Skeletal muscle tissue (tissue), 5 donors: ENCODE measurements around the gene WHRN. TPM values are rescaled to one million over a fixed set of nuclear protein-coding genes. Genes with fewer than 3 reads are reported as not detected.

Experiments used
- H3K27ac ChIP-seq: one replicate; pipeline ENCODE4 v1.7.0; 2013; ENCODE audit warnings: mild to moderate bottlenecking, low read depth, low read length, inconsistent platforms
- H3K27me3 ChIP-seq, 3 donors: one replicate each; pipeline ENCODE4 v1.7.0; 2013; ENCODE audit warnings: low read length in 3 of 3; ENCODE audit not compliant: control insufficient read depth in 3 of 3, insufficient read depth in 3 of 3
- H3K36me3 ChIP-seq, 3 donors: one replicate each; pipeline ENCODE4 v1.7.0; 2013; ENCODE audit warnings: low read length in 3 of 3; ENCODE audit not compliant: control insufficient read depth in 3 of 3, insufficient read depth in 3 of 3
- H3K4me1 ChIP-seq, 3 donors: one replicate each; pipeline ENCODE4 v1.7.0; 2013; ENCODE audit warnings: low read length in 3 of 3, mild to moderate bottlenecking in 3 of 3; ENCODE audit not compliant: control insufficient read depth in 3 of 3, insufficient read depth in 3 of 3
- H3K4me3 ChIP-seq, 3 donors: one replicate each; pipeline ENCODE4 v1.7.0; 2013; ENCODE audit warnings: low read length in 3 of 3
- H3K9ac ChIP-seq, 3 donors: one replicate each; pipeline ENCODE4 v1.7.0; 2013; ENCODE audit warnings: low read length in 3 of 3, mild to moderate bottlenecking in 3 of 3, moderate library complexity in 2 of 3, low read depth in 1 of 3
- H3K9me3 ChIP-seq, 3 donors: one replicate each; pipeline ENCODE4 v1.7.0; 2013; ENCODE audit warnings: low read length in 3 of 3; ENCODE audit not compliant: control insufficient read depth in 3 of 3
- small RNA-seq: library from RNA; depleted of rRNA; stranded (forward); fragments of <200 nt; gene quantifications from one replicate; pipeline ENCODE3, GENCODE V24; 2014
- total RNA-seq: library from RNA; depleted of rRNA; stranded (reverse); fragments of >200 nt; gene quantifications from one replicate; pipeline ENCODE4 v1.2.3, GENCODE V29; 2014
- donor health status: Osteomylitis.

WHRN gene
- total RNA-seq, 1 donor from 2014 or later: 0.52 TPM

GRCh38 chr9:114363424-114363823, 141.8 kb downstream of the WHRN start:
- peaks cover 0 to 16% (median 0%) of the 10 kb centered on the region in 3 donors for H3K4me1 ChIP-seq
- no peaks in the 10 kb centered on the region for H3K27me3 ChIP-seq
- no peak overlapping the region for H3K27ac ChIP-seq
- H3K36me3 ChIP-seq: peaks cover 22 to 44% (median 32%) of the 10 kb centered on the region in 3 donors
- H3K9me3 ChIP-seq: no peaks in the 10 kb centered on the region
- H3K9ac ChIP-seq: no peak overlapping the region
- H3K4me3 ChIP-seq: no peak overlapping the region

- no peak overlapping the region for H3K4me3 ChIP-seq
- H3K27me3 ChIP-seq: no peaks in the 10 kb centered on the region
- H3K27ac ChIP-seq: no peak overlapping the region
- H3K4me1 ChIP-seq: peaks cover 0 to 7% (median 0%) of the 10 kb centered on the region in 3 donors
- H3K9me3 ChIP-seq: no peaks in the 10 kb centered on the region
- peaks cover 25 to 49% (median 27%) of the 10 kb centered on the region in 3 donors for H3K36me3 ChIP-seq
- H3K9ac ChIP-seq: no peak overlapping the region
These were observed 142.9 kb downstream of the WHRN start for GRCh38 chr9:114362394-114362793.

DNA sequence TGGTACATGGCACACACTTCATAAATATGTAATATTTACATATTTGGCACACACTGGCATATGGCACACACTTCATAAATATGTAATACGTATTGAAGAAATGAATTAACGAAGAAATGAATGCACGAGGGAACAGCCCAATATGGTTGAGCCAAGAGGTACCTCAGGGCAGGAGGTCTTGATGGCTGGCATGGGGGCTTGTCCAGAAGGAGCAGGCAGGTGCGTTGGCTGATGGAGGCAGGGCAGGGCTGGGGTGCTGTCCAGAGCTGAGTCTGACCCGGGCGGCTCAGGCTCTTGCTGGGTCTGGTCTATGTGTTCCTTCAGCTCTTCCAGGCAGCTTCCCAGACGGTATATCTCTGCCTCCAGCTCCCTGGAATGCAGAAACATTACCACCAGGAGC, 143.7 kb downstream of the WHRN start:
- Histone ChIP-seq H3K9me3 (no peaks in the 10 kb centered on the region), H3K27me3 (no peaks in the 10 kb centered on the region), H3K27ac (no peak overlapping the region), H3K36me3 (peaks cover 25 to 55% (median 33%) of the 10 kb centered on the region in 3 donors), H3K4me1 (peaks cover 0 to 7% (median 0%) of the 10 kb centered on the region in 3 donors), H3K9ac (no peak overlapping the region), H3K4me3 (no peak overlapping the region)

DNA sequence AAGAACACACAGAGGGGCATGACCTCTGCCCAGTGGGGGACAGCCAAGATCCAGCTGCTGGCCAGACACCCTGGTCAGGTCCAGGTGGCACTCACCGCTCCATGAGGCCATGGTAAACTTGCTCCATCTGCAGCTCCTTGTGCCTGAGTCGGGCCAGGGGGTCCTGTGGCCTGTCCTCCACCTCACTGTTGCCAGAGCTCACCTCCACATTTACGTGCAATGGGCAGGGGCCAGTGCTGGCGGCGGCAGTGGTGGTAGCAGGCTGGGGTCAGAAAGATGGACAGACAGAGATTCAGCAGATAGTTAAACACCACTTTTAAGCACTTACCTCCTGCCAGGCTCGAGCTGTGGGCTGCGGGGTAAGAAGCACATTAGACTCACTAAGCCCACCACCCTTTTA, 145.5 kb downstream of the WHRN start:
- H3K4me1 ChIP-seq: peaks cover 0 to 5% (median 0%) of the 10 kb centered on the region in 3 donors
- H3K27ac ChIP-seq: no peak overlapping the region
- no peaks in the 10 kb centered on the region for H3K27me3 ChIP-seq
- H3K36me3 ChIP-seq: peaks cover 28 to 59% (median 32%) of the 10 kb centered on the region in 3 donors
- H3K9me3 ChIP-seq: no peaks in the 10 kb centered on the region
- H3K4me3 ChIP-seq: no peak overlapping the region
- H3K9ac ChIP-seq: no peak overlapping the region

DNA sequence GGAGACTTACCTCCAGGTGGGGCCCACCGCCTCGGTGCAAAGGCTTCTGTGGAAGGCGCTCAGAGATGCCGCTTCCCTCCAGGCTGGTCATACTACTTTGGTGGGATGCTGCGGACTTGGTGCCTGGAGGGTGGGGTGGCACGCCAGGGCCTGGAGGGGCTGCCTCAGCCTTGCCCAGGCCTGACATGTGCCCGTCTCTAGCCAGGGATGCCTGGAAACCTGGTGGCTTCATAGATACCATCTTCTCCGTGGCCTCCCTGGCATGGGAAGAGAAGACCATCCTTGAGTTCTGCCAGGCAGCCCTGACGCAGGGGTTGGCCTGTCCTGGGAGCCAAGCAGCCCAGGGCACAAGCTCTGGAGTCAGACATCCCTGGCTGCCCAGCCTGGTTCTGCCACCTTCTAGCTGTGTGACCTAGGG, 147.4 kb downstream of the WHRN start:
- H3K9ac ChIP-seq: no peak overlapping the region
- H3K4me1 ChIP-seq: no peaks in the 10 kb centered on the region
- H3K9me3 ChIP-seq: no peaks in the 10 kb centered on the region
- H3K4me3 ChIP-seq: no peak overlapping the region
- no peak overlapping the region for H3K27ac ChIP-seq
- H3K27me3 ChIP-seq: no peaks in the 10 kb centered on the region
- peaks cover 28 to 51% (median 28%) of the 10 kb centered on the region in 3 donors for H3K36me3 ChIP-seq

DNA sequence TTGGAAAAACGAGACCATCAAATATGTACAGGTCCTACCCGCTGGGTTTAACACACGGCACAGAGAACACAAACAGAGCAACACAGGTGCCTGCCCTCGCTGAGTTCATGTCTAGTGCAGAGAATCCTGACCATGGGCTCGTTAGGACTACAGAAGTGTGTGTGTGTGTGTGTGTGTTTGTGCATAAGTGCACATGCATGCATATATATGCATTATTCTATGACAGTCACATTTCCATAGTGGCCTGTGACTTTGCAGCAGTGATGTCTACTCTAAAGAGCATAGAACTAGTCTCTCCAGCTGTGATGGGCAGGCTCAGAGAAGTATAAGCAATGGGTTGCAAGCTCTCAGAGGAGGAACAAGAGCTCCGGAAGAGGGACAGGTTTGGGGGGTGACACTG, 147.9 kb downstream of the WHRN start:
- Histone ChIP-seq H3K9me3 (no peaks in the 10 kb centered on the region), H3K4me3 (no peak overlapping the region), H3K36me3 (peaks cover 25 to 49% (median 28%) of the 10 kb centered on the region in 3 donors), H3K27me3 (no peaks in the 10 kb centered on the region), H3K4me1 (no peaks in the 10 kb centered on the region), H3K27ac (no peak overlapping the region), H3K9ac (no peak overlapping the region)

DNA sequence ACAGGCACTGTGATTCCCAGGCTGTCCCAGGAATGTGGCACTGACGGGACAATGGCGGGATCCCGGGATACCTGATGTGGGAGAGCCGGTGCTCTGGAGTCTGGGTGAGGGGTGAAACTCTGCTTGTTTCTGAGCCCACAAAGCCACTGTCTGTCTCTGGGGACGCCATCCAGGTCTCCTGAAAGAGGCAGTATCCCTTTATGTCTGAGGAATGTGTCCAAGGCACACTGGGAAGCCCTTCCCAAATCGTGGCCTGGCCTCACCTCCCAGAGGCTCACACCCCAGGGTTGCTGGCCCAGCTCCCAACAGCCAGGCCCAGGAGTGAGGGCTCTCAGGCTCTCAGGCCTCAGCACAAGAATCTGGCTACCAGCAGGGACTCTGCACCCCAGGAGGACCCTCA, 148.5 kb downstream of the WHRN start:
- Histone ChIP-seq H3K9ac (no peak overlapping the region), H3K9me3 (no peaks in the 10 kb centered on the region), H3K27ac (no peak overlapping the region), H3K36me3 (peaks cover 20 to 45% (median 23%) of the 10 kb centered on the region in 3 donors), H3K27me3 (no peaks in the 10 kb centered on the region), H3K4me3 (no peak overlapping the region), H3K4me1 (no peaks in the 10 kb centered on the region)

DNA sequence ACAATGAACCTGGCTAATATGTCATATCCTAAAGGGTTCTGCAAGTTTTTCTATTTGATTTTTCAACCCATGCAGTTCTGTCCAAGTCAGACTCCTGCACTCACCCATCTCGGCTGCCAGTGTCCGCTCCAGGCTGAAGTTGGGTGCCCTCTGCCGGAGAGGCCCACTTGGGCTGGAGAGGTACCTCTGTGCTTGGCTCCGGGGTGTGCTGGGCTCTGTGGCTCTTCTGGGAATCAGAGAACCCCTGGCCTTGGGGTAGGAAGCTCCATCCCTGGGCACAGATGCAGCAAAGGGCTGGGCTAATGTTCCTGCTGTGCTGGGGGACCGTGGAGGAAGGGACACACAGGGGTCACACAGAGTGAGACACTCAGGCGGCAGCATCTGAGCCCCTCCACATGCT, 149.5 kb downstream of the WHRN start:
- Histone ChIP-seq H3K27me3 (no peaks in the 10 kb centered on the region), H3K9me3 (no peaks in the 10 kb centered on the region), H3K36me3 (peaks cover 16 to 42% (median 18%) of the 10 kb centered on the region in 3 donors), H3K9ac (no peak overlapping the region), H3K27ac (no peak overlapping the region), H3K4me1 (no peaks in the 10 kb centered on the region), H3K4me3 (no peak overlapping the region)

Small RNAs within 50 kb of the gene (small RNA-seq; reads per million reads assigned to genes)
- not detected for gene AL138895.2

Other genes with a start within 250 kb of the WHRN start
- 1.6 TPM for gene ORM1, start 182.4 kb downstream of the WHRN start, total RNA-seq
- not detected for gene ORM2, start 175.6 kb downstream of the WHRN start, total RNA-seq
- gene AKNA, start 117.5 kb downstream of the WHRN start, total RNA-seq: 6.3 TPM
- 56.9 TPM for gene ATP6V1G1, start 82.3 kb upstream of the WHRN start, total RNA-seq
- gene TMEM268, start 105.8 kb upstream of the WHRN start, total RNA-seq: 2.6 TPM
- gene TEX53, start 152.3 kb upstream of the WHRN start, total RNA-seq: not detected
- gene TEX48, start 176.7 kb upstream of the WHRN start, total RNA-seq: not detected